HepG2 (cell line): ENCODE data around the gene BCAS3. TPM values are rescaled to one million over a fixed set of nuclear protein-coding genes. Genes with fewer than 3 reads are reported as not detected.

ENCODE experiments used
- ATAC-seq: fragments of 200-7000 bp; cut with Tn5 transposase; 3 replicates; pipeline ENCODE4 v1.9.1; 2020; ENCODE audit warnings: mild to moderate bottlenecking, moderate library complexity
- BruUV-seq: library from RNA; stranded (reverse); fragments of 400-500 nt; replicated peaks from 2 replicates; lab custom pipeline; 2021; lab: Mats Ljungman, UMichigan
- CTCF ChIA-PET: fragments of 300-600 bp; formaldehyde crosslinking; extraction: SDS; loops from one replicate; lab custom pipeline; 2021; ENCODE audit warnings: low total read pairs, inconsistent platforms, low intra/inter-chr PET ratio; lab: Yijun Ruan, JAX
- POLR2A ChIA-PET: fragments of 350-600 bp; sonication (Branson Sonifier 250); formaldehyde crosslinking; loops from one replicate; lab custom pipeline; 2020; ENCODE audit warnings: antibody characterized with exemption, inconsistent platforms; lab: Yijun Ruan, JAX
- DNase-seq: peaks from one replicate; pipeline ENCODE4 v3.0.0-alpha.2; 2015; ENCODE audit warnings: low spot score
- FAIRE-seq: peaks from 3 replicates; lab custom pipeline; 2011; peaks lifted over from hg19 to GRCh38; lab: Jason Lieb, UNC
- H2AFZ ChIP-seq: one replicate; pipeline ENCODE4 v1.6.1; 2011; ENCODE audit warnings: low read length, inconsistent platforms
- H3K27ac ChIP-seq: fragments of 300-600 bp; 3 replicates; pipeline ENCODE4 v1.8.0; 2011; ENCODE audit warnings: mixed run types, mild to moderate bottlenecking, mixed read lengths, low read length, inconsistent platforms; ENCODE audit not compliant: insufficient read depth; ENCODE audit errors: extremely low read length
- H3K27me3 ChIP-seq, 2 experiments: fragments of 200-600 bp in 1 of 2; 2 replicates in 1 of 2; 3 replicates in 1 of 2; pipeline versions ENCODE4 v1.6.0 to v1.8.0; 2011; ENCODE audit warnings: low read length in 2 of 2, mild to moderate bottlenecking in 2 of 2, moderate library complexity in 2 of 2, inconsistent platforms in 1 of 2; ENCODE audit not compliant: insufficient read depth in 2 of 2, control insufficient read depth in 1 of 2
- H3K36me3 ChIP-seq, 2 experiments: fragments of 200-600 bp in 1 of 2; replicated peaks in 1 of 2; 2 replicates in 1 of 2; 3 replicates in 1 of 2; pipeline versions ENCODE4 v1.5.1 to v1.8.0; 2011; ENCODE audit warnings: low read length in 2 of 2, inconsistent platforms in 1 of 2; ENCODE audit not compliant: insufficient read depth in 2 of 2, control insufficient read depth in 1 of 2
- H3K4me1 ChIP-seq: 2 replicates; pipeline ENCODE4 v1.5.1; 2012; ENCODE audit warnings: low read length, inconsistent platforms; ENCODE audit not compliant: insufficient read depth
- H3K4me2 ChIP-seq: 2 replicates; pipeline ENCODE4 v1.6.0; 2011; ENCODE audit warnings: low read depth, low read length, inconsistent platforms
- H3K4me3 ChIP-seq, 3 experiments: fragments of 200-600 bp in 1 of 3; sonication (generic), shearing (Covaris generic) in 1 of 3; replicated peaks in 1 of 3; 2 replicates each; pipeline ENCODE4 v1.5.1; 2011 to 2016; ENCODE audit warnings: low read length in 3 of 3, inconsistent platforms in 2 of 3, low read depth in 2 of 3, mild to moderate bottlenecking in 2 of 3, control low read depth in 1 of 3, mixed read lengths in 1 of 3; ENCODE audit not compliant: insufficient read depth in 1 of 3
- H3K79me2 ChIP-seq: one replicate; pipeline ENCODE4 v1.6.1; 2011; ENCODE audit warnings: low read length, inconsistent platforms; ENCODE audit not compliant: insufficient read depth
- H3K9ac ChIP-seq: 2 replicates; pipeline ENCODE4 v1.6.0; 2011; ENCODE audit warnings: mild to moderate bottlenecking, low read depth, low read length, inconsistent platforms; ENCODE audit not compliant: insufficient read depth
- H3K9me3 ChIP-seq: 2 replicates; pipeline ENCODE4 v1.5.1; 2012; ENCODE audit warnings: mild to moderate bottlenecking, low read length
- H4K20me1 ChIP-seq: 2 replicates; pipeline ENCODE4 v1.6.0; 2011; ENCODE audit warnings: inconsistent platforms, mild to moderate bottlenecking, low read length, moderate library complexity; ENCODE audit not compliant: insufficient read depth
- BCL6 ChIP-seq: IDR thresholded peaks from 2 replicates; pipeline ENCODE4 v1.6.1; 2016; ENCODE audit warnings: missing genetic modification reagents, missing compliant biosample characterization
- CTCF ChIP-seq: sonication (generic); formaldehyde crosslinking; IDR thresholded peaks from 2 replicates; pipeline ENCODE4 v1.5.0; 2020; ENCODE audit warnings: mild to moderate bottlenecking, missing genetic modification reagents, moderate library complexity
- LBX2 ChIP-seq: sonication (generic); formaldehyde crosslinking; IDR thresholded peaks from 2 replicates; pipeline ENCODE4 v1.5.0; 2020; ENCODE audit warnings: missing genetic modification reagents, mild to moderate bottlenecking, borderline replicate concordance
- MATR3 ChIP-seq: sonication (generic); formaldehyde crosslinking; IDR thresholded peaks from 2 replicates; pipeline ENCODE4 v1.4.0; 2020; ENCODE audit warnings: missing genetic modification reagents
- MEIS1 ChIP-seq: sonication (generic); formaldehyde crosslinking; IDR thresholded peaks from 2 replicates; pipeline ENCODE4 v1.9.0; 2021; ENCODE audit warnings: mild to moderate bottlenecking, missing genetic modification reagents, moderate library complexity, borderline replicate concordance
- NCOA2 ChIP-seq: sonication (generic); formaldehyde crosslinking; IDR thresholded peaks from 2 replicates; pipeline ENCODE4 v1.8.0; 2022; ENCODE audit warnings: inconsistent platforms
- NCOA5 ChIP-seq: sonication (generic); formaldehyde crosslinking; IDR thresholded peaks from 2 replicates; pipeline ENCODE4 v1.4.0; 2020; ENCODE audit warnings: missing genetic modification reagents
- PCBP1 ChIP-seq: fragments of 200-400 bp; formaldehyde crosslinking; IDR thresholded peaks from 2 replicates; pipeline ENCODE4 v1.6.1; 2017; ENCODE audit warnings: mild to moderate bottlenecking, low read depth, low read length, borderline replicate concordance
- ZFP37 ChIP-seq: sonication (generic); formaldehyde crosslinking; IDR thresholded peaks from 2 replicates; pipeline ENCODE4 v1.4.0; 2020; ENCODE audit warnings: missing genetic modification reagents, borderline replicate concordance
- ZNF558 ChIP-seq: sonication (generic); formaldehyde crosslinking; IDR thresholded peaks from 2 replicates; pipeline ENCODE4 v1.9.0; 2022; ENCODE audit warnings: mild to moderate bottlenecking, missing genetic modification reagents, borderline replicate concordance
- ZNF646 ChIP-seq: sonication (generic); formaldehyde crosslinking; IDR thresholded peaks from 2 replicates; pipeline ENCODE4 v1.9.0; 2021; ENCODE audit warnings: mild to moderate bottlenecking, missing genetic modification reagents
- WGBS: methylation state at CpG from one replicate; pipeline ENCODE4 v1.1.6; 2017; ENCODE audit warnings: low lambda C conversion rate; 5-methylcytosine and 5-hydroxymethylcytosine counted together
- in situ Hi-C: cut with HindIII; loops from 2 replicates; pipeline ENCODE4 v1.10.0; 2017; ENCODE audit warnings: low pct_unique_long_range_greater_than_20kb; ENCODE audit not compliant: extremely low pct_ligation_motif_present
- intact Hi-C: fragments of 100-400 bp; cut with micrococcal nuclease; formaldehyde crosslinking; loops from one replicate; pipeline ENCODE4 v1.10.0; 2022; ENCODE audit not compliant: unreplicated experiment
- polyA plus RNA-seq, 8 experiments: library from polyadenylated mRNA; depleted of rRNA in 3 of 8; stranded (reverse) in 7 of 8; unstranded in 1 of 8; fragments of >200 nt; fragmentation: Illumina TruSeq in 4 of 8; extraction: Trizol in 4 of 8; gene quantifications; 2 replicates each; pipeline versions ENCODE4 v1.2.1 to v1.2.3, GENCODE V29; 2011 to 2016; ENCODE audit warnings: low read depth in 4 of 8, missing spikeins in 1 of 8, mixed read lengths in 1 of 8; ENCODE audit not compliant: insufficient read depth in 1 of 8
- total RNA-seq, 5 experiments: library from RNA; depleted of rRNA; stranded (reverse); fragments of >200 nt; fragmentation: Illumina TruSeq; extraction: Trizol; gene quantifications; 2 replicates each; pipeline ENCODE4 v1.2.3, GENCODE V29; 2016; ENCODE audit warnings: low read depth in 1 of 5

Gene BCAS3
- total and polyA plus RNA-seq, 2 of the 13 experiments (the other 11 are each of a cell fraction or from before 2014, with no cell fraction given): 10.7 to 11.2 TPM

- H3K27me3 ChIP-seq: no peaks in the 10 kb centered on the region
- no peak overlapping the region for H3K4me2 ChIP-seq
- no peaks in the 10 kb centered on the region for H3K79me2 ChIP-seq
- ChIA-PET CTCF (no interaction called here), POLR2A (no interaction called here)
- no peak overlapping the region for H2AFZ ChIP-seq
- ATAC-seq: no peak
- no peaks in the 10 kb centered on the region for H3K4me1 ChIP-seq
- no peak overlapping the region for H3K27ac ChIP-seq
- TF ChIP-seq LBX2 (CRISPR knock-in tag) (no peak), MEIS1 (CRISPR knock-in tag) (no peak), ZNF558 (CRISPR knock-in tag) (no peak), ZFP37 (no peak), ZNF646 (CRISPR knock-in tag) (no peak), CTCF (CRISPR knock-in tag) (no peak), NCOA5 (no peak), BCL6 (CRISPR knock-in tag) (no peak), NCOA2 (CRISPR knock-in tag) (no peak), PCBP1 (no peak), MATR3 (CRISPR knock-in tag) (no peak)
- intact Hi-C loops: no loop called here
- no peaks in the 10 kb centered on the region for H4K20me1 ChIP-seq
- H3K36me3 ChIP-seq: no peaks in the 10 kb centered on the region
- DNase-seq: no peak
- 92% methylated on average over 5 of the region's 5 CpGs for WGBS
- H3K4me3 ChIP-seq: no peak overlapping the region
- H3K9me3 ChIP-seq: no peaks in the 10 kb centered on the region
- BruUV-seq: no TSS peak
- no peak overlapping the region for H3K9ac ChIP-seq
- in situ Hi-C loops: loop anchor here (25.0 kb wide), 1 partner anchor 818 kb away; no protein-coding TSS in a partner anchor
- no peak for FAIRE-seq
Measured at GRCh38 chr17:61018938-61019337, 341.3 kb downstream of the BCAS3 start.
